Glutamatergic neuron (in vitro differentiated cells): ENCODE data around the gene GSTO2. TPM values are rescaled to one million over a fixed set of nuclear protein-coding genes. Genes with fewer than 3 reads are reported as not detected.

Experiments used
- DNase-seq: peaks from one replicate; pipeline ENCODE4 v3.0.0; 2022
- H3K27ac Mint-ChIP-seq: one replicate; pipeline ENCODE4 v1.8.0; 2020; ENCODE audit warnings: mild to moderate bottlenecking, mixed read lengths, inconsistent platforms; ENCODE audit not compliant: unreplicated experiment
- H3K27me3 Mint-ChIP-seq: one replicate; pipeline ENCODE4 v1.8.0; 2020; ENCODE audit warnings: mild to moderate bottlenecking, moderate library complexity, mixed read lengths, inconsistent platforms; ENCODE audit not compliant: unreplicated experiment
- H3K36me3 Mint-ChIP-seq: one replicate; pipeline ENCODE4 v1.8.0; 2020; ENCODE audit warnings: mild to moderate bottlenecking, mixed read lengths, inconsistent platforms; ENCODE audit not compliant: unreplicated experiment
- H3K4me1 Mint-ChIP-seq: one replicate; pipeline ENCODE4 v1.8.0; 2020; ENCODE audit warnings: mild to moderate bottlenecking, low read depth, mixed read lengths, inconsistent platforms; ENCODE audit not compliant: unreplicated experiment
- H3K4me3 Mint-ChIP-seq: one replicate; pipeline ENCODE4 v1.8.0; 2020; ENCODE audit warnings: mild to moderate bottlenecking, mixed read lengths, inconsistent platforms; ENCODE audit not compliant: unreplicated experiment
- H3K9me3 Mint-ChIP-seq: one replicate; pipeline ENCODE4 v1.8.0; 2020; ENCODE audit warnings: mild to moderate bottlenecking, moderate library complexity, mixed read lengths, inconsistent platforms; ENCODE audit not compliant: unreplicated experiment
- CTCF ChIP-seq: fragments of 200-600 bp; sonication (generic); IDR thresholded peaks from one replicate; pipeline ENCODE4 v1.5.0; 2021; ENCODE audit not compliant: partially characterized antibody, unreplicated experiment
- total RNA-seq: library from RNA; stranded (reverse); fragmentation: NEBNext Ultra II Directional; extraction: Animal tissue kit (Norgen Biotek cat#: 25700); gene quantifications from one replicate; pipeline ENCODE4 v1.2.1, GENCODE V29; 2021; ENCODE audit not compliant: unreplicated experiment

The GSTO2 gene
- total RNA-seq, 1 donor from 2014 or later, result 2.0 TPM

DNA sequence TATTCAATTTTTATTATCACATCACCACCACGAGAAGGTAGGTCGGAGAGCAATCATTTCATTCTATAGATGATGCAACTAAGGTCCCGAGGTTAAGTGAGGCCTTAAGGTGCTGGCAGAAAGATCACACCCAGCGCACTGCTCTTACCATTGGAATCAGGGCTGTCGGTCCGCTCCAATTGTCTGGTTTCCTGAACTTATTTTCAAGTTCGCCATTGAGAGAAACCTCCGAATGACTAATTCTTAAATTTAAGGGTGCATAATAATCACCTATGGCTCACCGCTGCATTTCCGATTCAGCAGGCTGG, 625 bp upstream of the GSTO2 start:
- Mint-ChIP-seq H3K27me3 (peaks cover 2% of the 10 kb centered on the region), H3K4me3 (peak overlapping the region; percentile 88), H3K36me3 (no peaks in the 10 kb centered on the region), H3K9me3 (no peaks in the 10 kb centered on the region), H3K4me1 (peaks cover 4% of the 10 kb centered on the region), H3K27ac (peak overlapping the region; percentile 68)
- DNase-seq, result no peak
- no peak for TF ChIP-seq CTCF

DNA sequence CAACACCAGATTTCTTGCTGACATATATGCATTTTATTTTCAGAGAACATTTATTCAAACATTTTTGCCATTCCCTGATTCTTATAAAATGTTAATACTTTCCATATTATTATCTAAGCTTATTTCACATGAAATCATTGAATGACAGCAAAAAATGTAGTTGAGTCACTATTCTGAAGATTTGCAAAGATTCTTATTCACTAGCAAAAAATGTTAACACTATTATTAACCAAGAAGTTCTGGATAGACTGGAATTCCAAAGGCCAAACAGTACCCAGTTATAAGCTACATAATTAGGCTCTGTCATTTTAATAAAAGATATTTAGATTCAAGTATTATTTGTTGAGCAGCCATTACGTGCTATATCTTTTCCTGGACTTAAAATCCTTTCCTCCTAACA, 4.3 kb downstream of the GSTO2 start:
- no peak for TF ChIP-seq CTCF
- H3K4me3 Mint-ChIP-seq, result no peak overlapping the region
- H3K36me3 Mint-ChIP-seq, result no peaks in the 10 kb centered on the region
- no peaks in the 10 kb centered on the region for H3K27me3 Mint-ChIP-seq
- H3K4me1 Mint-ChIP-seq, result no peaks in the 10 kb centered on the region
- H3K27ac Mint-ChIP-seq, result no peak overlapping the region
- no peak for DNase-seq
- no peaks in the 10 kb centered on the region for H3K9me3 Mint-ChIP-seq

DNA sequence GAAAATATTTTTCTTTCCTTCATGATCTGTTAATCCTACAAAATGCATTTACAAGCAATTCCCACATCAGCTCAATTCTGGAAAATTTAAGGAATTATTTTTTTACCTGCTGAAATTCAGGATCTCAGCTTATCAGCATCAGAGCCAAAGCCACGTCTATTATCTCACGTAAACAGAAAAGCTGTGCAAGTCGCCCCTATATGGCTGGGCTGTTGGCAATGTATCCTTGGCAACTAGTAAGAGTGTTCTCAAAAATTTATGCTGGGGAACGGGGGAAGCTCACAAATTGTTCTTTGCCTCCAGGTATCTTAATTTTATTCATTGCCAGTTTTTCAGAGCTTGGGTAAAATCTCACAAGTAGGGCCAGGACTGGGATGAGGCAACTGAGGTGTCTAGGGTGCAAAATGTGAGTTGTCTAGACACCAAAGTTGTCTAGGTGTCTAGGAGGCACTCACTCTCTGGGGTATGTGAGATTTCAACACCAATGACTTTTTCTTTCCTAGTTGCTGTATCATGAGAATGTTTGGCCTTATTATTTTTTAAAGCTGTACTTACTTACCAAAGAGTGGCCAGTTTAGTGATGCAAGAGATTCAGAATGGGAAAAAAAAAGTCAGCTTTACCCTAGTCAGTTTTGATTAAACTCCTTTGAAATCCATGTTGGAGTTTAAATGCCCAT, 5.1 kb downstream of the GSTO2 start:
- no peaks in the 10 kb centered on the region for H3K36me3 Mint-ChIP-seq
- peak overlapping the region; percentile 71 for H3K4me3 Mint-ChIP-seq
- no peak for DNase-seq
- no peak for TF ChIP-seq CTCF
- H3K4me1 Mint-ChIP-seq, result no peaks in the 10 kb centered on the region
- H3K9me3 Mint-ChIP-seq, result no peaks in the 10 kb centered on the region
- no peaks in the 10 kb centered on the region for H3K27me3 Mint-ChIP-seq
- H3K27ac Mint-ChIP-seq, result no peak overlapping the region

GRCh38 chr10:104274762-104275721, 6.1 kb downstream of the GSTO2 start:
- H3K36me3 Mint-ChIP-seq, result no peaks in the 10 kb centered on the region
- H3K9me3 Mint-ChIP-seq, result no peaks in the 10 kb centered on the region
- H3K4me3 Mint-ChIP-seq, result peak overlapping the region; percentile 71
- H3K27me3 Mint-ChIP-seq, result no peaks in the 10 kb centered on the region
- H3K27ac Mint-ChIP-seq, result no peak overlapping the region
- peak; percentile 61 for DNase-seq
- TF ChIP-seq CTCF, result peak; percentile 77
- H3K4me1 Mint-ChIP-seq, result no peaks in the 10 kb centered on the region

- DNase-seq, result no peak
- H3K27me3 Mint-ChIP-seq, result no peaks in the 10 kb centered on the region
- TF ChIP-seq CTCF, result no peak
- H3K27ac Mint-ChIP-seq, result no peak overlapping the region
- H3K9me3 Mint-ChIP-seq, result no peaks in the 10 kb centered on the region
- no peaks in the 10 kb centered on the region for H3K36me3 Mint-ChIP-seq
- no peak overlapping the region for H3K4me3 Mint-ChIP-seq
- H3K4me1 Mint-ChIP-seq, result no peaks in the 10 kb centered on the region
Measured at GRCh38 chr10:104276192-104276591, 7.2 kb downstream of the GSTO2 start.
